H54 (cell line): ENCODE data around the gene KIAA1671.

ENCODE experiments used
- DNase-seq: peaks from one replicate; pipeline ENCODE4 v3.0.0; 2011; ENCODE audit warnings: low spot score, mixed read lengths; ENCODE audit not compliant: insufficient read length
- FAIRE-seq: peaks from 3 replicates; lab custom pipeline; 2011; peaks lifted over from hg19 to GRCh38; lab: Jason Lieb, UNC
- POLR2A ChIP-seq: IDR thresholded peaks from 2 replicates; pipeline ENCODE4 v1.6.1; 2011; ENCODE audit warnings: low read depth, mild to moderate bottlenecking, low read length

Gene KIAA1671

DNA sequence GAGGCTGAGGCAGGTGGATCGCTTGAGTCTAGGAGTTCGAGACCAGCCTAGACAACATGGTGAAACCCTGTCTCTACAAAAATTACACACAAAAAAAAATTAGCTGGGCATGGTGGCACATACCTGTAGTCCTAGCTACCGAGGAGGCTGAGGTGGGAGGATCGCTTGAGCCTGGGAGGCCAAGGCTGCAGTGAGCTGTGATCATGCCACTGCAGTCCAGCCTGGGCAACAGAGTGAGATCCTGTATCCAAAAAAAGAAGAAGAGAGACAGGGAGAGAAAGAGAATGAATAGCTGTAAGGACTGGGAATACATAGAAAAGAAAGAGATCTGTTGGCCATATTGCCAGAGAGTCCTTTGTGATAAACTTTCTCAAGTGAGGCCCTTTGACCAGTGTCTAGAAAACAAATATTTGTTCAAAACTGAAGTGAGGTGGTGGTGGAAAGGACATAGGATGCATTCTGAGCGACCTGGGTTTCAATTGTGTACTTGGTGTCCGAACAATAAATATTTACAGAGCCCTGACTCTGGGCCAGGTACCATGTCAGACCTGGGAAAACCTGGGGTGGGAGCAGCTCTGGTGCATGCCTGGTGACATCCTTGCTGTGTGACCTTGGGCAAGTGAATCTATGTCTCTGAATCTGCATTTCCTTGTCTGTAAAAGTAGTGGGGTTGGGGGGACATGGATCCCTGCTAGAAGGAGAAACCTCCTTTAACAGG lies 157.5 kb downstream of the KIAA1671 start:
- TF ChIP-seq POLR2A, result no peak
- DNase-seq, result no peak
- no peak for FAIRE-seq

DNA sequence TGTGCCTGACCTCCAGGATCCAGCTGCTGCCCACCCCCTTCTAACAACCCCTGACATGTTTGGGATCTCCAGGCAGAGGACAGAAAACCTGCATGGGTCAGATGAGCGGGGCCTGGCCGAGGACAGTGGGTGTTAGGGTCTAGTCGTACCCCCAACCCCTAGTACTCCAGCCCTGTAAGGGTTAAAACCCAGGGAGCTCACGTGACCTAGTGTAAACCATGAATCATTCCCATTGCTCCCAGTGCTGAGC lies 158.0 kb downstream of the KIAA1671 start:
- TF ChIP-seq POLR2A, result no peak
- FAIRE-seq (no peak), DNase-seq (no peak)

DNA sequence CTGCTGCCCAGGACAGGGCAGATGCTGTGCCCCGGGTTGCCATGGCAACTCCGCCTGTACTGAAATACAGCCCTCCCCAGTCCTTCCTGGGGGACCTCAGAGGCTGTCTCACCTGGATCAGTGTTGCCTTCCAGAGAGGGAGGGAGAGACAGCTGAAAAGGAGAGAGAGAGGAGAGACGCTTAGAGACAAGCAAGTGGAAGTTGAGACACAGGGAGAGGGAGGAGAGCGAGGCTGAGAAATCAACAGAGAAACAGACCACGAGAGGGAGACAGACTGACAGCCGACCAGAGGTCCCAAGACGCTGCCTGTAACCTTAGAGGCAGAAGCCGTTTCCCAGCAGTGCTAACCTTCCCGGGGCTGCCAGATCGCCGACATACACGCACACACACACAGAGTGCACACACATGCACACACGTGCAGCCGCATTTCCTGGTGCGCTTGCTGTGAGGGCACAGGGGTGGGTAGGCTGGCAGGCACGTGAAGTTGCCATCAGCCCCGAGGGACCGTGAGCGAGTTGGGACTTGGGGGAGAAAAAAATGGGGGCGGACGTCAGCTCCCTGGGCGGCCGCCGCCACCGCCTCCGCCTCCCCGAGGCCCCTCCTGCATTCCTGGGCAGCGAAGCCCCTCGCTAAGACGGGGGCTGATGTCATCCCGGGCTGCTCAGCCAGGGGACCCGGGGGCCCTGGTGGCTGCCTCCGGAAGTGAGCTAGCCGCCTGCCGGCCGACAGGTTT lies 158.5 kb downstream of the KIAA1671 start:
- FAIRE-seq (peak; percentile 33), DNase-seq (peak; percentile 83)
- no peak for TF ChIP-seq POLR2A

DNA sequence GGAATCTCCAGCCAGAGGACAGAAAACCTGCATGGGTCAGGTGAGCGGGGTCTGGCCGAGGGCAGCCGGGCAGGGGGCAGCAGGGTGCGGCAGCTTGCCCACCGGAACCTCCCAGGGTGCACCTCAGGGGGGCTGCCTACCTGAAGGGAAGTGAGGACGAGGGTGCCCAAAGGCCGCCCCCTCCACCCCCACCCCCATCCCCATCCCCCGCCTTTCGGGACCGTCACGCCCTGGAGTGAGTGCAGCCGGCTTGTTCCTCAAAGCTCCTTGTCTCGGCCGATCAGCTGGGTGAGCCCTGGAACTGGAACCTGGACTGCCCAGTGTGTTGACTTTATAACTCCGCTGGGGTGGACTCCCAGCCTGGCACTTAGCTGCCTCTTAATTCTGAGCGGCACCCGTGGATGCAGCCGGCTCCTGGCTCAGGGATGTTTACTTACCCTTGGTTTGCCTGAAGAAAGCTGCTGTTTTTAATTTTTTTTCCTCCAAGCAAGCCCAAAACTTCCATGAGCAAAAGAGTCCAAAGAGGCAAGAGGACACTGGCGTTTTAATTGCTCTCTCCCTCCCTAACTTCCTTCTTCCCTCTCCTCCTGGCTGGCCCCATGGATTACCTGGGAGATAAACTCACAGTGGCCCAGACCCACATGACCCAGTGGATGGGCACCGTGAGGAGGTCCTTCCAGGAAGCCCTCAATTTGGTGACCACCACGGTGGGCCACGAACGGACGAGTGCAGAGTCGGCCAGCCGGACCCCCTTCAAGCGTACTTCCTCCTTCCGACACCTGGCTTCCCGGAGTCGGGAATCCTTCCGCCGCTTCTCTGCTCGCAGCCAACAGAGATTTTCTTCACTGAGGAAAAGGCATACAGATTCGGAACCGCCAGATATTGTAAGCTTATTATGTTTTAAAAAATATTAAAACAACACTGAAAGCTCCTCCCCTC lies 159.3 kb downstream of the KIAA1671 start:
- FAIRE-seq (no peak), DNase-seq (no peak)
- no peak for TF ChIP-seq POLR2A

DNA sequence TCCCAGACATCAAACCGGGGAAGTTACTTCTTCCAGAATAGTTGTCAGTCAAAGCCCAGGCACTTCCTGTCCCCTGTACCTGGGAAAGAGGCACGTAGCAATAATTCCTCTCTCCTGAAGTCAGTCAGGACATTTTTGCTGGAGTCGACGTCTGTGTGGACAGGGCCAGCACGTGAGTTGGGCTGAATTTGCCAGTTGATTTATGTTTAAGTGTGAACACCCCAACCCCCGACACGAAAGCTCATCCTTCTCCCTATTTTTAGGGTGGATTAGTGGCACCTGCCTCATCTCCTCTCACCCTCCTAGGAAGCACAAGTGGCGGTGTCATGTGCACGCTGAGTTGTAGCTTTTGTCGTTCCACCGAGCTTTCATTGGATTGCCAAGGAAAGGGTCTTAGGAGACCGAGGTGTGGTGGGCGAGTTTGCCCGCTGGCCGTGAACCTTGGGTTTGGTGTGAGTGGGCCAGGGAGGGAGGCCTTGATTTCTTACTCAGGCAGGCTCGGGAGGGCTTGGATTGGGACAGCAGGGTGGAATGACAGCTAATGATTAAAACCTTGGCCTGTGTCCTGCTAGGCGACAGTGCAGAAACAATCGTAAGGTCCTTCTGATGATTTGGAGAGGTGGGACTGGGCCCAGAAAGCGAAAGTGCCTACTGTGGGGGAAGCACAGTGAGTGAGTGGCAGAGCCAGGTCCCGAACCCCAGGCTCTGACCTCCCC lies 160.2 kb downstream of the KIAA1671 start:
- DNase-seq (no peak), FAIRE-seq (no peak)
- no peak for TF ChIP-seq POLR2A

DNA sequence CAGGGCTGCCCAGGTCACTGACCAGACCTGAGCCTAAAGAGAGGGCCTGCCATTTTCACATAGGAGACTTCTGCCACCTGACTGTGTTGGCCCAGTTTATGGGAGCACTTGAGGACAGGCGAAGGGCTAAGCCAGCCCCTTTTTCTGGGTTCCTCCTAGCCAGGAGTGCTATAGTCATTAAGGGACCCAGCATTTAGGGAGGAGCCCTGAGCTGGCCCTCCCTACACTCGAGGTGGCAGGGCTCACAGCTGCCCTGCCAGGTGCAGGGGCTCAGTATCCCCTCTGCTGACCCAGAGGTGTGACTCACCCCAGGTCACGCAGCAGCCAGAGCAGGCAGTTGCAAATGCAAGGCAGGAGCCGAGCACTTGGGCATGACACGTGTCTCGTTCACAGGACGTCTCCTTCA lies 160.8 kb downstream of the KIAA1671 start:
- no peak for FAIRE-seq
- no peak for TF ChIP-seq POLR2A
- no peak for DNase-seq

DNA sequence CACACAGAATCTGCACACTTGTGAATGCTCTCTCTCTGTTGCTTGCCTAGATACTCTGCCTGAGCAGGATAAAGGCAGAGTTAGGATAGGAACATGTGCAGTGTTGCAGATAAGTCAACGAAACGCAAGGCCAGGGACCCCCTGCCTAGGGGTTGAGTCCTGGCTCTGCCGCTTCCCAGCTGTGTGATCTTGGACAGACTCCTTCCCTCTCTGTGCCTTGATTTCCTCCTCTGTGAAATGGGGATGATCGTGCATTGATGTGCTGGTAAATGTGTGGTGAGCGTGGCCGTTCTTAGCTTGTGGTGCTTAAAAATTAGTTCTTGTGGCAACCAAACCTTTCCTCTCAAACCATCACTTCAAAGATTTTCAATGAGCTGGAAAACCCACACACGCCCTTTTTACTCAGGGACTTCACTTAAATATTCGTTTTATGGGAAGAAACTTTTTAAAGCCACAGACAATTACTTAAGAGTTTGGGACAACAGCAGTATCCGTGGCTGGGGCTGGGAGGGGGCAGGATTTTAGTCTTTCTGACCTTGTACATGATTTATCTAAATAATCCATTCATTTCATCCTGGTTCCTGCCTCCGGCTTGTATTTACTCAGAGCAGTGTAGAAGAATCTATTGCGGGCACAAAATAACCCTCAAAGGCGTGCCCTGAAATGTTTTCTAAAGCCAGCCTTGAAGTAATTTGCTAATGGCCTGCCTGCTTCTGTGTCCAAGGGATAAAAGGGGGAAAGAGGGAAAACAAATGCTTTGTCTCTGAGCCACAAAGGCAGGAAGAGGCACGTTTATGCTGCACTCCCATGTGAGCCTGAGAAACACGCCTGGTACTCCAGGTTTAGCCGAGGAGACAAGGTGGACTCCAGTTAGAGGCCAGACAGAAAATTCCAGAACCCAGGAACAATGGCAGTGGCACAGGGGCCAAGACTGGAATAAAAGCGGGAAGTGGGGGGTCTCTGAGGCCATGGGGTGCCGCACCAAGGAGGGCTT lies 162.2 kb downstream of the KIAA1671 start:
- FAIRE-seq, result no peak
- no peak for TF ChIP-seq POLR2A
- no peak for DNase-seq

DNA sequence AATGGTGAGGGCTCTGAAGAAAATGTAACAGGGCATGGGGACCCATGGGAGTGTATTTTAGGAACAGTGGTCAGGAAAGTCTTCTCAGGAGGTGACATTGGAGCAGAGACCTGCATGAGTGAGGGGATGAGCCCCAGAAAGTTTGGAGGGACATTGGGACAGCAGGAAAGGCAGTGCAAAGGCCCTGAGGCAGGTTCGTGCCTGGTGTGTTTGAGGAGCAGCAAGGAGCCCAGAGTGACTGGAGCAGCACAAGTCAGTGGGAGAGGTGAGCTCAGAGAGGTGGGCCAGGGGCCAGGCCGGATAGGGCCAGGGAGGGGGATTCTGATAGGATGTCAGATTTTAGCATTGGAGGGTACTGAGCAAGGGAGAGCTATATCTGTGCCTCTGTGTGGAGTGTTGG lies 167.1 kb downstream of the KIAA1671 start:
- TF ChIP-seq POLR2A, result no peak
- FAIRE-seq, result no peak
- DNase-seq, result no peak

DNA sequence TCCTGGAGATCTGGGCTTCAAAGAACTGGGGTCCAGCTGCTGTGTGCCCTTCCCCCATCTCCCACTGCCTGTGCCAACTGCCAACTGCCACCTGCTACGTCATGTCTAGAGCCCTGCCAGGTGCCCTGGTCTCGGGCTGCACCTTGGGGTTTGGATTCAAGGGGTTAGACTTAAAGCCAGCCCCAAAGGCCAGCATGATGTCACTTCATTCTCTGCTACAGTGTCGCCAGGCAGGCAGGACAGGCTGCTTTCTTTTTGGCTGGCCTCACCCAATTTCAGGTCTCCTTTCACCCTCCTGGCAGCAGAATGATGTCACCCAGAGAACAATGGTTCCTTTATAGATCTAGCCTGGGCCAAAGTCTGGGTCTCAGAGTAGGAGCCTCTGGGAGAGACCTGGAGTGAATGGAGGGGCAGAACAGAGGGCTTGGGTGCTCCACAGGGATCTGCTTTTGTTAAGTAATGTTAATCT lies 167.6 kb downstream of the KIAA1671 start:
- TF ChIP-seq POLR2A, result no peak
- DNase-seq (peak; percentile 46), FAIRE-seq (no peak)

DNA sequence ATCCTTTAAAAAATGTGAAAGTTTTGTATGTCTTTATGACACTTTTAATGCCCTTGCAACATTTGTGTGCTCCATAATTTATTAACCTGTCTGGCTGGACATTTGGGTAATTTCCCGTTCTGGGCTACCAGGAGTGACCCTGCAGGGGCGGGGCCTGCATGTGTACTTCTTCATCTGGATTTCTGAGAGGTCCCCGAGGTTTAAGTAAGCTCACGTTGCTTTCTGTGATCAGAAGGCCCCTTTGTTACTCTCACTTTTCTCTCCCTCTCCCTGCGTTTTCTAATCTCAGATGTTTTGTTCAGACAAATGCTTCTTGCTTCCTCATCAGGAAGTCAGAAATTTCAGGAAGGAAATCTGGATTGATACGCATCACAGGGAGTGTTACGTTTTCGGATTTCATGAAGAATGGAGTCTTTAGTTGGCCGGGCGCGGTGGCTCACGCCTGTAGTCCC lies 168.3 kb downstream of the KIAA1671 start:
- no peak for DNase-seq
- TF ChIP-seq POLR2A, result no peak
- no peak for FAIRE-seq

DNA sequence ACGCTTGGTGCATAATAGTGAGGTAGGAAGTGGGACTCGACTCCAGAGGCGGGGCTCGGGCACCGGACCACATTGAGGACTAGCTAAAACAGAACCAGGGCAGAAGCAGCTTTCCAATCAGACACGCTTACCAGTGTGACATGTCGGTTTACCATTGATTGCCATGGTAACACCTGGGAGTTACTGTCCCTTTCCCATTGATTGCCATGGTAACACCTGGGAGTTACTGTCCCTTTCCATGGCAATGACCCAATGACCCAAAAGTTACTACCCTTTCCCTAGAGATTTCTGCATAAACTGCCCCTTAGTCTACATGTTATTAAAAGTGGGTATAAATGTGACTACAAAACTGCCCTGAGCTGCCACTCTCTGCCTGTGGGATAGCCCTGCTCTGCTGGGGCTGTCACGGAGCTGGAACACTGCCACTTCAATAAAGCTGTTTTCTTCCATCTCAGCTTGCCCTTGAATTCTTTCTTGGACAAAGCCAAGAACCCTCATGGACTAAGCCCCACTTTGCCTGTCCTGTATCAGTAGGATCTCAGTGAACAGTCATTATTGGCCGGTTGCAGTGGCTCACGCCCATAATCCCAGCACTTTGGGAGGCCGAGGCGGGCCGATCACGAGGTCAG lies 169.7 kb downstream of the KIAA1671 start:
- DNase-seq, result no peak
- no peak for TF ChIP-seq POLR2A
- no peak for FAIRE-seq

DNA sequence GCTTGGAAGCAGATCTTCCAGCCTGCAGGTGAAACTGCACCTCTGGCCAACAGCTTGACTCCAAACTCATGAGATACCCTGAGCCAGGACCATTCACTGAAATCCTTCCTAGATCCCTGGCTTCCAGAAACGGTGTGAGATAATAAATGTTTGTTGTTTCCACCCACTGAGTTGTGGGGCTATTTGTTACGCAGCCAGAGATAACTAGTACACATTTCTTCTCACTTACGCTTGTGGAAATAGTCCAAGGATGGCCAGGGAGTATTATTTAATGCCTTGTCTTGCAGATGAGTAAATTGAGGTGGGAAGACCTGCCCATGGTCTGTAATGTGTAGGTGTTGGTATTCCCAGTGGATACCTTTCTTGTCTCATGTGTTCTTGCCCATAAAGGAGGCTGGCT lies 171.2 kb downstream of the KIAA1671 start:
- DNase-seq, result no peak
- no peak for TF ChIP-seq POLR2A
- no peak for FAIRE-seq
